Stimulated activated CD8-positive, alpha-beta memory T cell treated with anti-CD3 and anti-CD28 coated beads, Interleukin-12 subunit alpha, Interleukin-12 subunit beta, amount 100 ng/mL, for 4 hours (primary cell): Measurements from ENCODE around the gene APC2.
"Not testable (repeated sequence)": the region's sequence is repeated elsewhere in the genome, so short reads cannot be mapped to it uniquely, and the experiment has no call there.

ENCODE experiments used
- DNase-seq: peaks from one replicate; pipeline ENCODE4 v3.0.0-alpha.2; 2020; ENCODE audit warnings: low read depth

The APC2 gene

GRCh38 chr19:1416014-1416841 is 33.7 kb upstream of the APC2 start:
- no peak for DNase-seq

GRCh38 chr19:1417145-1417544 is 32.8 kb upstream of the APC2 start:
- DNase-seq: no peak

- no peak for DNase-seq
Observed at GRCh38 chr19:1417681-1418495, 32.0 kb upstream of the APC2 start.

- no peak for DNase-seq
Observed at GRCh38 chr19:1418496-1418775, 31.5 kb upstream of the APC2 start.

GRCh38 chr19:1418951-1419738 is 30.8 kb upstream of the APC2 start:
- no peak for DNase-seq

GRCh38 chr19:1420085-1420484 is 29.8 kb upstream of the APC2 start:
- not testable (repeated sequence) for DNase-seq

- DNase-seq: no peak
Observed at GRCh38 chr19:1420590-1420989, 29.3 kb upstream of the APC2 start.

- no peak for DNase-seq
Observed at GRCh38 chr19:1421218-1421957, 28.5 kb upstream of the APC2 start.

GRCh38 chr19:1421958-1422305 is 28.0 kb upstream of the APC2 start:
- no peak for DNase-seq

GRCh38 chr19:1422360-1422759 is 27.6 kb upstream of the APC2 start:
- DNase-seq: no peak

GRCh38 chr19:1422943-1423342 is 27.0 kb upstream of the APC2 start:
- DNase-seq: no peak

GRCh38 chr19:1423436-1424191 is 26.3 kb upstream of the APC2 start:
- DNase-seq: no peak

GRCh38 chr19:1424192-1424955 is 25.5 kb upstream of the APC2 start:
- DNase-seq: no peak

- DNase-seq: no peak
Observed at GRCh38 chr19:1425102-1425837, 24.7 kb upstream of the APC2 start.

GRCh38 chr19:1425902-1426301 is 24.0 kb upstream of the APC2 start:
- no peak for DNase-seq

- DNase-seq: no peak
Observed at GRCh38 chr19:1426736-1427135, 23.2 kb upstream of the APC2 start.

GRCh38 chr19:1427221-1427920 is 22.6 kb upstream of the APC2 start:
- DNase-seq: no peak

- DNase-seq: no peak
Observed at GRCh38 chr19:1428738-1429391, 21.1 kb upstream of the APC2 start.

GRCh38 chr19:1429750-1430149 is 20.2 kb upstream of the APC2 start:
- DNase-seq: no peak
